Measurements from ENCODE around the gene VAV3.

DNA sequence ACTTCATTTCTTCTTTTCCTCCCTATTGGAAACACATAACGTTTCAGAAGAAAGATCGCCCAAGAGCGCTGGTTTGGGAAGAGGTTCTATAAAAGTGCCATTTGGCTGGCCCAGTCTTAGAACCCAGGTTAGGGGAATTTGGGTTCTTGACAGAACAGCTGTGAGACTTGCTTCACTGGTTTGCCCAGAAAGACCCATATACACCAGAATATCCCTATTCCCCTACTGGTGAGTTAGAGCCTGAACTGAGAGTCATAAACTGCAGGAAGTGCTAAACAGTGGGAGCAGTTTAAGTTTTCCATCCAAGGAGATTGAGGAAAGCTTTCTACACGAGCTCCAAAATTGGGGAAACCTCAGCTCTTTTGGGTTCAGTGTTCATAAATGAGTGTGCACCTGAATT is 275.2 kb downstream of the VAV3 start:
- TF ChIP-seq, protein P1, sequence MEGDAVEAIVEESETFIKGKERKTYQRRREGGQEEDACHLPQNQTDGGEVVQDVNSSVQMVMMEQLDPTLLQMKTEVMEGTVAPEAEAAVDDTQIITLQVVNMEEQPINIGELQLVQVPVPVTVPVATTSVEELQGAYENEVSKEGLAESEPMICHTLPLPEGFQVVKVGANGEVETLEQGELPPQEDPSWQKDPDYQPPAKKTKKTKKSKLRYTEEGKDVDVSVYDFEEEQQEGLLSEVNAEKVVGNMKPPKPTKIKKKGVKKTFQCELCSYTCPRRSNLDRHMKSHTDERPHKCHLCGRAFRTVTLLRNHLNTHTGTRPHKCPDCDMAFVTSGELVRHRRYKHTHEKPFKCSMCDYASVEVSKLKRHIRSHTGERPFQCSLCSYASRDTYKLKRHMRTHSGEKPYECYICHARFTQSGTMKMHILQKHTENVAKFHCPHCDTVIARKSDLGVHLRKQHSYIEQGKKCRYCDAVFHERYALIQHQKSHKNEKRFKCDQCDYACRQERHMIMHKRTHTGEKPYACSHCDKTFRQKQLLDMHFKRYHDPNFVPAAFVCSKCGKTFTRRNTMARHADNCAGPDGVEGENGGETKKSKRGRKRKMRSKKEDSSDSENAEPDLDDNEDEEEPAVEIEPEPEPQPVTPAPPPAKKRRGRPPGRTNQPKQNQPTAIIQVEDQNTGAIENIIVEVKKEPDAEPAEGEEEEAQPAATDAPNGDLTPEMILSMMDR (IDR thresholded peaks at IDR 0.05; ENCODE audit: insufficient read depth, low read length): no peak
- TF ChIP-seq POLR2AphosphoS5 (IDR thresholded peaks at IDR 0.05; ENCODE audit: low read depth): no peak
- TF ChIP-seq, protein P2, sequence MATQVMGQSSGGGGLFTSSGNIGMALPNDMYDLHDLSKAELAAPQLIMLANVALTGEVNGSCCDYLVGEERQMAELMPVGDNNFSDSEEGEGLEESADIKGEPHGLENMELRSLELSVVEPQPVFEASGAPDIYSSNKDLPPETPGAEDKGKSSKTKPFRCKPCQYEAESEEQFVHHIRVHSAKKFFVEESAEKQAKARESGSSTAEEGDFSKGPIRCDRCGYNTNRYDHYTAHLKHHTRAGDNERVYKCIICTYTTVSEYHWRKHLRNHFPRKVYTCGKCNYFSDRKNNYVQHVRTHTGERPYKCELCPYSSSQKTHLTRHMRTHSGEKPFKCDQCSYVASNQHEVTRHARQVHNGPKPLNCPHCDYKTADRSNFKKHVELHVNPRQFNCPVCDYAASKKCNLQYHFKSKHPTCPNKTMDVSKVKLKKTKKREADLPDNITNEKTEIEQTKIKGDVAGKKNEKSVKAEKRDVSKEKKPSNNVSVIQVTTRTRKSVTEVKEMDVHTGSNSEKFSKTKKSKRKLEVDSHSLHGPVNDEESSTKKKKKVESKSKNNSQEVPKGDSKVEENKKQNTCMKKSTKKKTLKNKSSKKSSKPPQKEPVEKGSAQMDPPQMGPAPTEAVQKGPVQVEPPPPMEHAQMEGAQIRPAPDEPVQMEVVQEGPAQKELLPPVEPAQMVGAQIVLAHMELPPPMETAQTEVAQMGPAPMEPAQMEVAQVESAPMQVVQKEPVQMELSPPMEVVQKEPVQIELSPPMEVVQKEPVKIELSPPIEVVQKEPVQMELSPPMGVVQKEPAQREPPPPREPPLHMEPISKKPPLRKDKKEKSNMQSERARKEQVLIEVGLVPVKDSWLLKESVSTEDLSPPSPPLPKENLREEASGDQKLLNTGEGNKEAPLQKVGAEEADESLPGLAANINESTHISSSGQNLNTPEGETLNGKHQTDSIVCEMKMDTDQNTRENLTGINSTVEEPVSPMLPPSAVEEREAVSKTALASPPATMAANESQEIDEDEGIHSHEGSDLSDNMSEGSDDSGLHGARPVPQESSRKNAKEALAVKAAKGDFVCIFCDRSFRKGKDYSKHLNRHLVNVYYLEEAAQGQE (IDR thresholded peaks at IDR 0.05; ENCODE audit: insufficient replicate concordance, low read depth): no peak
- no peak for TF ChIP-seq GABPA (IDR thresholded peaks at IDR 0.05; ENCODE audit: low read depth)
